Stimulated activated CD8-positive, alpha-beta memory T cell treated with anti-CD3 and anti-CD28 coated beads, Interleukin-7, amount 100 ng/mL, for 24 hours (primary cell): ENCODE measurements around the gene NELL1.
"Not testable (repeated sequence)": the region's sequence is repeated elsewhere in the genome, so short reads cannot be mapped to it uniquely, and the experiment has no call there.

Source experiments
- DNase-seq: peaks from one replicate; pipeline ENCODE4 v3.0.0-alpha.2; 2020; ENCODE audit warnings: low read depth

The NELL1 gene

DNA sequence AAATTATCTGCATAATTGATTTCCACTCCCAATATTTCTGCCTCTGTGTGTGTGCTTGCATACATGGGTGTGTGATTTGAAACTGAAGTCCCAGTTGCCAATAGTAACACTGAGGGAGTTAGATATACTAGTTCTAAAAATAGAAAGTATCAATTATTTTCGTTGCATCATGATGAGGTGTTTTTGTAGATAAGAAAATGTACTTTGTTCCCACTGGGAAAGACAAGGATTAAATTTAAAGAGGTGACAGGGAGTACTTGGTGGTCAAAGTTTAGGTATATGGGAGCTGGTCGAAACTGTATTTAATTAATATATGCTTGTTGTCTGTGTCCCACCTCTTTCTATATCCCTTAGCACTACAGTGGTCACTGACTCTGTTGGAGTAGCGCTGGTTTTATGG is 444.5 kb downstream of the NELL1 start:
- DNase-seq: no peak

DNA sequence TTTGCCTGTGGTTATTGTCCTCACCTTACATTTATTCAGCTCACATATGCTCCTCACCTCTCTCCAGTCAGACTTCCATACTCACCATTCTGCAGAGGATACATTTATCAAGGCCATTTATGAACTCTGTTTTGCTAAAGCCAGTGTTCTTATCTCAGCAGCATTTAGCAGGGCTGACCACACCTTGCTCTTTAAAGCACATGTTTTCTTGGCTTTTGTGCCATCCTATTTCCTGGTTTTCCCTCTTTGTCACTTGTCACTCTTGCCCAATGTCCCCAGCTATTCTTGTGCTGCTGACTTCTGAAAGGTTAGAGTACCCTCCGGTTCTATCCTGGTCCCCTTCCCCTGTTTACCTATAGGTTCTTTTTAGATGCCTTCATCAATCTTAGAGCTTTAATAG is 446.6 kb downstream of the NELL1 start:
- DNase-seq: no peak

DNA sequence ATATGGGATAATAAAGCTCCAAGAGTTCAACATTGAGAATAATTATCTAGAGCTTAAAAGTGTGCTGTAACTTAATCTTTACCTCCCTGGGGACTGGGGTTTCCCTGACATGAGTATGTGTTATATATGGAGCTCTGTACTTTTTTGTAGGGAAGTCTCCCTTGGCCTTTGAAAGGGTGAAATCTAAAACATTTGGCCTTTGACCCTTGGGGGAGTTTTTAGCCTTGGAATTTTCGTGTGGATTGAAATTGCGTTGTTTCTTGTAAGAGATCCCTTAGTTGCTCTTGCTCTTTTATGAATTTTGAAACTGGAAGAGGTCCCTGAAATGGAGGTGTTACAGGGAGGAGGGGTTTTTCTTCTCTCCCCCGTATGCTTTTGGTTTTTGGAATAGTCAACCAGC is 450.0 kb downstream of the NELL1 start:
- no peak for DNase-seq

DNA sequence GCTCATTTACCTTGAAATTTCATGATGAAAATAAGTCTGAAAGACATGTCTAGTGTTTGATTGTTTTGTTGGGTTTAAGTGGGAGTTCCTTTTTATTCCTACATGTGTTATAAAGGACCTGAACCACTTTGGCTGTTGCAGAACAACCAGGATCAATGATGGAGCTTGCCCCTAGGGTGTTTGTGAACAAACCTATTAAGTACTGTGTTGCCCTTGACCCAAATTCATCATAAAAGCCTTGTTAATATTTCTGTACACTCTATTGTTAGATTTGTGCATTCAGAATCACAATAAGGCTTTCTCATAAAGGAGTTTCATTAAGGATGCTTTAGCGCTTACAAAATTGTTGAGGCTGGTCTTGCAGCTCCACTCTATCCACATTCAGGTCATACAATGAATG is 452.6 kb downstream of the NELL1 start:
- DNase-seq: no peak

DNA sequence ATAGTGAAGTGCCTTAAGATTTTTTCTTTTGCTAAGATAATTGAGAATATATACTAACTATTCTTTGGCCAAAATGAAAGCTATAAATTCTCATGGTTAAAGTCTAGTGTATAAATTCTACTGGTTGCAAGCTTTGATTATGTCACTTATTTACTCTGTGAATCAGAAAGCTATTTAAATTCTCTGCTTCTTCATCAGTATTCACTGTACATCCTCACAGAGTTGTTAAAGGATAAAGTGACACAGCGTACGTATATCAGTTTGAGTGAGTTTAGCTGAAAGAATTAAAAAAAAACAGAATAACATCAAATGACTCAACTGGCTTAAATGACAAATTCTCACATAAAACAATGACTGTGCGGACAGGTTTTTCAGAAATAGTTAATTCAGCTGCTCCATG is 453.1 kb downstream of the NELL1 start:
- DNase-seq: no peak

DNA sequence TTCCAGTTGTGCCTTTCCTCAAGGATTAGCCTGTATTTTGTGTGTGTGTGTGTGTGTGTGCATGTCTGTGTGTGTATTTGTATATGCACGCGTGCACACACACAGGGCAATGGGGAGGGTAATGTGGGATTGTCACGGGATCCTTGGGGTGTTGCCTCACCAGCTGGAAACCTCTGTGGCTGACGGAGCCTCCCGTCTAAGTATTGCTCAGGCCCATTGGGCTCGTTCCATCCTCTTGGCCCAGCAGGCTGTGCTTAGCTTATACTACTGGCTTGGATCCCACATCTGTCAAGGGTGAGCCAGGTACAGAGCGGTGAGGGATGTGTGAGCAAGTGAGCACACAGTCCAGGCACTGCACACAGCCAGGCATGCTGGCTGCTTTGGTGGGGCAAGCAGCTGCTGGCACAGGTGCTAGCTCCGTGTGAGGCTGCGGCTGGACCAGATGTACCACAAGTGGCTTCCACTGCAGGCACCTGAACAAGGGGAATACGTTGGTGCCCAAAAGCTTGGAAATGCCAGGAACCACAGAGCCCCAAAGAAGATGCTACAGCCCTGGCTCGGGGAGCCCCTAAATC is 462.8 kb downstream of the NELL1 start:
- DNase-seq: no peak

DNA sequence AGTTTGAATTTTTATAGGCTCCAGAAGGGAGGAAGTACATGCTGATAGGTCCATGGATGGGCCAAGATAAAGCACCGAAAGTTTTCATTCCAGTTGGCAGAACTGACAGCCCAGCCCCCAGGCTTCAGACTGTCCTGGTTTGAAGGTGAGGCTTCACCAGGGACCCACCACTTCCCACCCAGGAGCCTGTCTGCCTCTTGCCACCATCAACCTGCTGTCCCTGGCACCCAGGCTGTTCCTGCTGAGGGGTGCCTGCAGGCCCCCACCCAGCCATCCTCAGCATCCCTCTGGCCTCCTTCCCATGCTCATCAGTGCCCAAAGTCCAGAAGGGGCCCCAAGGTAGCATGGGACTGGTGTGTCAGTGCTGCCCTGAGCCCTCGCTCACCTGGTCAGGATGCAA is 463.9 kb downstream of the NELL1 start:
- DNase-seq: no peak

DNA sequence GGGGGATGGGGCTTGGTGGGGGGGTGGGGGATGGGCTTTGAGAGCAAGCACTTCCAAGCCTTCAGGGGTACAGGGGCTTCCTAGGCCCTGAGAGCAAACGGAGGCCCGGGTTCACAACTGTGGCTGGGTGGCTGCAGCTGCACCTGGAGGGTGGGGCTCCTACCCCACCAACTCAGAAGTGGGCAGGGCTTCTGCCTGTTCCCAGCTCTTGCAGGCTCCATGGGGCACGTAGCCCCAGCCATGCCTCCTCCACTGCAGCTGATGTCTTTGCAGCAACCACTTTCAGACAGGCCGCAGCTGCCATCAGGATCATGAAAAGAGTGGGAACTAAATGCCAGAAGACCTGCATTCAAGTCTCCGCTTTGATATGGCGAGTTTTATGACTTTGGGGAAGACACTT is 464.3 kb downstream of the NELL1 start:
- no peak for DNase-seq

DNA sequence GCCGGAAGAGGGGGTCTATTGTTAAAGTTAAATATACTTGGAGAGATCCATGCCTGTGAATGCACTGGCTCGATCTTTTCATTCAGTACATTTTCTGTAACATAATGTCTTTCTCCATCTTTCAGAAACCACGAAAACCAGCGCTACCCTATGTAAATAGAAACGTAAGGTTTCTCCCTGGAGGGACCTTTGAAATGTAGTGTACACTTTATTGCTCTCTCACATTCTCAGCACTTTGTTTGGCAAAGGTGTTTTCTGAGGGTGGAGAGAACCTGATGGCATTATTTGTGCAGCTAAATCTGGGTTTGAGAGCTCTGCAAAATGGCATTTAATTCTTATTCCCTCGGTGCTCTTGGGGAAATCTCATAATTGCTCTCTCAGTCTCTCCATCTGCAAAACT is 468.4 kb downstream of the NELL1 start:
- no peak for DNase-seq

DNA sequence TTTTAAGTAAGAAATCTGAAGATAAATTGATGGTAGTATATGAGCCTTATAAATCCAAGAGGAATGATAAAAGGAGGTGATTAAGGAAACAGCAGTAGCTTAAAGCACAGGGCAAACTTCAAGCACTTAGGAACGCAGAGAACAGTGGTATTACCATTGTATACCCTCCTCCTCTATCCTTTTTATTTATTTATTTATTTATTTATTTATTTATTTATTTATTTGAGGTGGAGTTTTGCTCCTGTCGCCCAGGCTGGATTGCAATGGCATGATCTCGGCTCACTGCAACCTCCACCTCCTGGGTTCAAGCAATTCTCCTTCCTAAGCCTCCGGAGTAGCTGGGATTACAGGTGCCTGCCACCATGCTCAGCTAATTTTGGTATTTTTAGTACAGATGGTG is 472.2 kb downstream of the NELL1 start:
- not testable (repeated sequence) for DNase-seq

DNA sequence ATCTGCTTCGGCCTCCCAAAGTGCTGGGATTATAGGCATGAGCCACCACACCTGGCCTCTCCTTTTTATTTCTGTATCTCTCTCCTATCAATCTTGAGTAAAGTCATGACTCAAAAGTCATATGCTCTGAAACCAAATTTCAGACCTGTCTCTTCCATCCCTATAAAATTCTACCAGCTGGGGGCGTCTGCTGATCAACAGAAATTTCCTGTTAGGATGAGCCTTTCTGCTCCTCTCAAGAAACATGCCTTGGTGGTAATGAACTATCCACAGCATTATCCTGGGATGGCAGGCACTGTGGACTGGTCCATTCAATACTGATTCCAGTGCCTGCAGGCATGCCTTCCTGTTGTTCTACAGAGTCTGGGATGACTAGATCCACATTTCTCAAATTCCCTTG is 472.6 kb downstream of the NELL1 start:
- DNase-seq: no peak

DNA sequence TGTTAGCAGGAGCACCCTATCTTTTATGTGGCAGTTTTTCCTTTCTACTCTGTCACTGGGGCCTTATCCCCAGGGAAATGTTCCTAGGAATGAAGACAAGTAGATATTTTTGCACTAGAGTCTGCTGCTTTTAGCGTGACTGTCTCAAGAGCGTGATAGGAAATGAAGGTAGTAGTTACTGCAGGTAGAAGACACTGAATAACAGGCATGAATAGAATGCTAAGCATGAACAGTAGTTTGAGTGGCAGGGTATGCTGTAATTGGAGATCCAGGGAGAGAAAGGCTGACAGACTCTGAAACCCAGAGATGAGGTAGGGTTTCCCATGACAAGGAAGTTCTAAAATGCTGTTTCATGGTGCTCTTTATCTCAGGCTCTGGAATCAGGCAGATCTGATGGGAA is 475.1 kb downstream of the NELL1 start:
- no peak for DNase-seq

DNA sequence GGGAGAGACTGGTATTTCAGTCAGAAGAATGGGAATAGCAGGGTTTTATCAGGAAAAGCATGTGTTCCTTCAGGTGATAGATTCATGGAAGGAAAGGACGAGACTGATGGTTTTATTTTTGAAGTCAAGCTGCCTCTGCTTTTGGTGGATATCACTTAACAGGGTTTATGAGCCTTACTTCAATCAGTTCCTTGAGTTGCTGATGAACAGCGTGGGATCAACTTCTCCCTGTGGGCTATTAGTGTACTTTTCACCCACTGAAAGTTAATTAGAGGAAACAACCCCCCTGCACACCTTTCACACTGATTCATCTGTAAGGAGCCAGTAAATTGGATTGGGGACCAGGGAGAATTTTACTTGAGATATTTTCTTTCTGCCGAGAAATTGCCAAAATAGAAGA is 479.0 kb downstream of the NELL1 start:
- DNase-seq: no peak

DNA sequence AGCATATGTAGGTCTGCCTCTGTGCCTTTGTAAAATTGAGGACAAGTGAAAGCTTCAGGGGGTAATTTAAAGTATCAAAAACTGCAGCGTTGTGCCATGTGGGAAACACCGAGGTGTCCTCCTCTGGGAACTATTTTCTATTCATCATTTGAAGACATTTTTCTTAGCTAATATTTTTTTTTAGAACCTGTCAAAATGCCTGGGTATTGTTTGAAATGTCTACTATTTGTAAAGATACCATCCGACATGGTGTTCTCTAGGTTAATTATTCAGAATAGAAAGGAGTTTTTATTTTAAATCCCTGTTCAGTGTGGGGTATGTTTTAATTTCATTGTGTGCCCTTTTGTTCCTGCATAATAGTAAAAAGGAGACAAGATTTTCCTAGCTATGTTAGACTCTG is 490.8 kb downstream of the NELL1 start:
- DNase-seq: no peak

DNA sequence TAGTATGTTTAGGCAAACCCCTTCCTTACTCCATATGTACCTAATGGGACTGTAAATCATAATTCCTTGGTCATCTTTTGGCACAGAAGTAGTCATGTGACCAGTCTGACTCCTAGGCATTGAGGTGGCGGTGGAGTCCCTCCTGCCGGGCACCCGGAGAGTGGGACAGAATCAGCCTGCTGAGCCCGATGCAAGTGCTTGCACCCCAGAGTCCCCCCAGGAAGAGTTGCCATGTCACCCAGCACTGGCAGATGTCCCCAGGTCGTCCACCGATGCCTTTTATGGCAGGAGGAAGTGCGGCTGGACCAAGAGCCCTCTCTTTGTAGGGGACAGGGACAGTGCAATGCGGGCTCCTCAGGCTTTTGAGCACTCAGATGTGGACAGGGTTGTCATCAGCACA is 500.3 kb downstream of the NELL1 start:
- no peak for DNase-seq

DNA sequence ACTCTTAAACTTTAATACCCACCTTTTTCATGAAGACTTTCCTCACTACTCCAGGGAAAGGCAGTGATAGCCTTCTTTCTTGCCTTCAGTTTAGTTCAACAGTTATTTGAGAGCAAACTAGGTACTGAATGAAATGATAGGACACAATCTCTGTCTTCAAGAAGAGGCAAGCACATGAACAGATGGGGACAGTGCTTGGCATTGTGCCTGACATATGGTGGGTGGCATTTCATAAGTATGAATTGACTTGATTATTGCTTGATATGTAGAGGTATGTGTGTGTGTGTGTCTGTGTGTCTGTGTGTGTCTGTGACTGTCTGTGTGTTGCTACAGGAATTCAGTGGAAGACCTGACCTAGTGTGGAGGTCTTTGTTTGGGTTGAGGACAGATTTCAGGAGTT is 504.1 kb downstream of the NELL1 start:
- DNase-seq: no peak

DNA sequence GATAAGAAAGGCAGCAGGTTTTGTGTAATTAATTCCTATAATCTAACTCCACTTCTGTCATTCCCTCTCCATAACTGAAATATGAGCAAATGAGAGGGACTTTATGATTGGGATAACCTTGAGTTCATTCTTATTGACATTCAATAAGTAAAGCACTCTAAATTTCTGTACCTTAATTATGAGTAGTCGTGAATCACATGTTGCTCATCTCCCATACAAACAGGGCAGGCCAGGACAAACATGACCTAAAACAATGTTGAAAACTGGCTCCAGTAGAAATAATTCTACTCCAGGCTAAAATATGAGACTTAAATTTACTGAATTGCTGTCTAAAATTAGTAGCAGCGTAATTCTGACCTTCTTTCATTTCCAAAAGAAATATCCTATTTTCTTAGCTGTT is 505.4 kb downstream of the NELL1 start:
- no peak for DNase-seq

DNA sequence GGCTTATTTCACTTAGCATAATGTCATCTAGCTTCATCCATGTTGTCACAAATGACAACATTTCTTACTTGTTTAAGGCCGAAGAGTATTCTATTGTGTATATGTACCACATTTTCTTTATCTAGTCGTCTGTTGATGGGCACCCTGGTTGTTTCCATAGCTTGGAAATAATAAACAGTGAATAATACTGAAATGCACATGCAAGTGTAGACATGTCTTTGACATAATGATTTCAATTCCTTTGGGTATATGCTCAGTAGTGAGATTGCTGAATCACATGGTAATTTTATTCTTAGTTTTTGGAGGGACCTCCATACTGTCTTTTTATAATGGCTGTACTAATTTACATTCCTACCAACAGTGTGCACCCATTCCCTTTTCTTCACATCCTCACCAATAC is 508.0 kb downstream of the NELL1 start:
- no peak for DNase-seq

DNA sequence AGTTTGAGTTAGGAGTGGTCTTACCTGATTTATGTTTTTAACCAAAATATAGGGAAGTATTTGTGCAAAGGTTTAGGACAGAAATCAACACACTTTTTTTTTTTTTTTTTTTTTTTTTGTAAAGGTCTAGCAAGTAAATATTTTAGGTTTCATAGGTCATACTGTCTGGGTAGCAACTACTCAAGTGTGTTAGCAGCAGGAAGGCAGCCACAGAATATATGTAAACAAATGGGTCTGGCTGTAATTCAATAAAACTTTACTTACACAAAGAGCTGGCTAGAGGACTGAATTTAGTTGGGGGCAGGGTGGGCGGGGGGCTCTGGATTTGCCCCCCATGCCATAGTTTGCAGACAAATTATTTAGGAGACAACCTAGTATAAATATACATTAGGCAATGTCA is 510.4 kb downstream of the NELL1 start:
- no peak for DNase-seq

DNA sequence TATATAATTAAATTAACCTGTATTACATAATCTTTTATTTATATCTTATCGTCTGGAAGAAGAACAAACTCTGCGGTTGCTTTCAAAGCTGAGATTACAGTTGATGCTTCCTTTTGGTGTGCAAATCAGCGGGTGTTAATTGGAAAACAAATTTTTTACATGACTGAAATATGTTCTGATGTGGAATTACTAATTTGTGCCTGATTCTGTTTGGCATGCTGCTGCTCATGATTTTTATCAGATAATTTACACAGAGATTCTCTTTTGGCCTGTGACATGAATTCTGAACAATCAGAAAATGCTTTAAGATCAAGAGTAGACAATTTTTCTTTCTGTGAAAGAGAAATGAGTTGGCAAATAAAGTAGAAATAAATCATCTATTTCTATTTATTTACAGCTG is 510.8 kb downstream of the NELL1 start:
- no peak for DNase-seq

DNA sequence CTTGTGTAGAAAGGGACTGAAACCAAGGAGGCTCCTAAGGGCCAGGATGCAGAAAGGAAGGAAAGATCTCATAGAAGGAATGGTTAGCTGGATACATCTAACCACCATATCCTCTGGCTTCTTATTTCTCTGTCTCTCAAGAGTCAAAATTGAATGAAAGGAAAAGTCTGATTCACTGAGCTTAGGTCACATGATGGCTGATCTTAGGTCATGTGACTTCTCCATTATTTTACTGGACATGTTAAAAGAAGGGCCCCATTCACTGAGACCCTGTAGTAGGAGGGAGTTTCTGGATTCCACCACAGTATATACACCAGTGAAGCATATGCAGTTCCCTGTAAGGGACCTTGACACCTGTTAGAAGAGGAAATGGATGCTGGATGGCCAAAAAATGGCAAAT is 516.6 kb downstream of the NELL1 start:
- no peak for DNase-seq

DNA sequence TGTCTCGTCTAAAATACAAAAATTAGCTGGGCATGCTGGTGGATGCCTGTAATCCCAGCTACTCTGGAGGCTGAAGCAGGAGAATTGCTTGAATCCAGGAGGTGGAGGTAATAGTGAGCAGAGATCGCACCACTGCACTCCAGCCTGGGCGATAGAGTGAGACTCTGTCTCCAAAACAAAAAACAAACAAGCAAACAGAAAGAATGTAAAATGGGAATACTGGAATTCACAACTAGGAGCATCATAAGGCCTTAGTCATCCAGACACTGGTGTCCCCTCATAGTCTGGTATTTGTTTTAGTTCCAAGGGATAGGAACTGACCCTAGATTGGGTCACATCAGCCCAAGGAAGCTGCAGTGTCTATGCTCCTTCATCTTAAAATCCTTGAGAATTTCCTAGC is 520.8 kb downstream of the NELL1 start:
- no peak for DNase-seq

DNA sequence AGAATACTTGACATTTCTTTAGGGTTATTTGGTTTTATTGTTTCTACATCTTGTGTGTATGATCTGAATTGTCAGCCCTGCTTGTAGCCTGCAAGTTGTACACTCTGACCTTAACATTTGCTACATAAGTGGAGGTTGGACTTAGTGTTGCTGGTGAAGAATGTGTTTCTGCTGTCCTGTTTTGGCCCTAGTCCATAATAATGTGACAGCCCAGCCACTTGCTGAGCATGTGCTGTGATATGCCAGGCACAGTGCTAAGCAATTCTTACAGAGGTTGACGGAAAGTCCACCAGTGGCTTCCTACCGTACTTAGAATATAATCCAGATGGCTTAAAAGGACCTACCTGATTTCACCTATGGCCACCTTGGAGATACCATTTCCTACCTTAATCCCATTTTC is 526.6 kb downstream of the NELL1 start:
- DNase-seq: no peak

DNA sequence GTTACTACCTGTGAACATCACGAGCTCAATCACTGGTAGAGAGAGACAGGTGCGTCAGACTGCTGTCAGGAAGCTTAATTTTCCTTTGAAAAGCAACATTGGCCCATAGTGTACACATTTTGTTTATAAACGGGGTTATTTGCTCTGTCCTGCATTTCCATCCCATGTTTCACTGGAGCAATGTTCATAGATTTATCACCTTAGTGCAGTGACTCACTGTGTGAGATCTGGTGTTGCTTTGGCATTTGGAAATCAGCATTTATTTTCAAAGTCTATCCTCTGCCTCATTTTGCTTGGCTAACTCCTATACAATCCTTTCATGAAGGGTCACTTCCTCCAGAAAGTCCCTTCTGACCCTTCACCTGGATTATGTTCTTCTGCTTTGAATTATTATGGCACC is 529.1 kb downstream of the NELL1 start:
- DNase-seq: no peak

DNA sequence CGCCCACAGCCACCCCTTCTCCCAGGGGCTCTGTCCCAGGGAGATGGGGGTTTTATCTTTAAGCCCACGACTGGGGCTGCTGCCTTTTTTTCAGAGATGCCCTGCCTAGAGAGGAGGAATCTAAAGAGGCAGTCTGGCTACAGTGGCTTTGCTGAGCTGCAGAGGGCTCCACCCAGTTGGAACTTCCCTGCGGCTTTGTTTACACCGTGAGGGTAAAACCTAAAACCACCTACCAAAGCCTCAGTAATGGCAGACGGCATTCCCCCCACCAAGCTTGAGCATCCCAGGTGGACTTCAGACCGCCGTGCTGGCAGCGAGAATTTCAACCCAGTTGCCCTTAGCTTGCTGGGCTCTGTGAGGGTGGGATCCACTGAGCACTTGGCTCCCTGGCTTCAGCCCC is 535.8 kb downstream of the NELL1 start:
- DNase-seq: no peak
